CMK (cell line): ENCODE results near the gene KRTAP26-1.

ENCODE experiments used
- DNase-seq: peaks from one replicate; pipeline ENCODE4 v3.0.0-alpha.2; 2010; ENCODE audit warnings: low read depth

The KRTAP26-1 gene

GRCh38 chr21:30320215-30320614 is at the start of gene KRTAP26-1:
KRTAP26-1 (minus strand) TSS chr21:30320315; CDS start chr21:30320035, 280 bp downstream.
- no peak for DNase-seq

GRCh38 chr21:30355906-30356305 is 35.8 kb upstream of the KRTAP26-1 start:
- DNase-seq: no peak

GRCh38 chr21:30354308-30355005 is 34.3 kb upstream of the KRTAP26-1 start:
- DNase-seq: no peak

GRCh38 chr21:30351534-30351933 is 31.4 kb upstream of the KRTAP26-1 start:
- DNase-seq: no peak

- DNase-seq: no peak
Observed at GRCh38 chr21:30349572-30349971, 29.5 kb upstream of the KRTAP26-1 start.

GRCh38 chr21:30348506-30348905 is 28.4 kb upstream of the KRTAP26-1 start, which contains the start of gene KRTAP23-1:
KRTAP23-1 (minus strand) TSS chr21:30348606; CDS start chr21:30348606, 0 bp downstream.
- DNase-seq: no peak

- no peak for DNase-seq
Observed at GRCh38 chr21:30345014-30345413, 24.9 kb upstream of the KRTAP26-1 start.

GRCh38 chr21:30340714-30341573 is 20.8 kb upstream of the KRTAP26-1 start:
- peak; percentile 5 for DNase-seq

GRCh38 chr21:30338717-30339116 is 18.6 kb upstream of the KRTAP26-1 start:
- no peak for DNase-seq

- no peak for DNase-seq
Observed at GRCh38 chr21:30337772-30338171, 17.7 kb upstream of the KRTAP26-1 start.

- DNase-seq: no peak
Observed at GRCh38 chr21:30337276-30337744, 17.2 kb upstream of the KRTAP26-1 start, which contains the start of gene KRTAP27-1. KRTAP27-1 (minus strand) TSS chr21:30337694; CDS start chr21:30337668, 26 bp downstream.

- no peak for DNase-seq
Observed at GRCh38 chr21:30336596-30336995, 16.5 kb upstream of the KRTAP26-1 start.

- DNase-seq: no peak
Observed at GRCh38 chr21:30333736-30334135, 13.6 kb upstream of the KRTAP26-1 start.

GRCh38 chr21:30332681-30333080 is 12.6 kb upstream of the KRTAP26-1 start:
- DNase-seq: no peak

- no peak for DNase-seq
Observed at GRCh38 chr21:30329203-30329875, 9.2 kb upstream of the KRTAP26-1 start.

GRCh38 chr21:30326390-30326789 is 6.3 kb upstream of the KRTAP26-1 start:
- no peak for DNase-seq

GRCh38 chr21:30315701-30316100 is 4.4 kb downstream of the KRTAP26-1 start:
- DNase-seq: no peak

GRCh38 chr21:30306884-30307283 is 13.2 kb downstream of the KRTAP26-1 start:
- DNase-seq: no peak

GRCh38 chr21:30305136-30305535 is 15.0 kb downstream of the KRTAP26-1 start:
- DNase-seq: no peak

- DNase-seq: no peak
Observed at GRCh38 chr21:30289215-30289614, 30.9 kb downstream of the KRTAP26-1 start, which contains the start of gene KRTAP25-1. KRTAP25-1 (minus strand) TSS chr21:30289514; CDS start chr21:30289490, 24 bp downstream.

- no peak for DNase-seq
Observed at GRCh38 chr21:30282850-30283249, 37.3 kb downstream of the KRTAP26-1 start, which contains the start of gene KRTAP24-1. KRTAP24-1 (minus strand) TSS chr21:30282950; CDS start chr21:30282932, 18 bp downstream.

GRCh38 chr21:30271611-30272010 is 48.5 kb downstream of the KRTAP26-1 start:
- no peak for DNase-seq
